GM18861 (cell line): Measurements from ENCODE around the gene SP140L.
"Not testable (repeated sequence)": the region's sequence is repeated elsewhere in the genome, so short reads cannot be mapped to it uniquely, and the experiment has no call there.

Experiments
- ATAC-seq: cut with Tn5 transposase; IDR thresholded peaks from one replicate; pipeline ENCODE4 v1.9.1; 2021; ENCODE audit not compliant: unreplicated experiment

SP140L gene

DNA sequence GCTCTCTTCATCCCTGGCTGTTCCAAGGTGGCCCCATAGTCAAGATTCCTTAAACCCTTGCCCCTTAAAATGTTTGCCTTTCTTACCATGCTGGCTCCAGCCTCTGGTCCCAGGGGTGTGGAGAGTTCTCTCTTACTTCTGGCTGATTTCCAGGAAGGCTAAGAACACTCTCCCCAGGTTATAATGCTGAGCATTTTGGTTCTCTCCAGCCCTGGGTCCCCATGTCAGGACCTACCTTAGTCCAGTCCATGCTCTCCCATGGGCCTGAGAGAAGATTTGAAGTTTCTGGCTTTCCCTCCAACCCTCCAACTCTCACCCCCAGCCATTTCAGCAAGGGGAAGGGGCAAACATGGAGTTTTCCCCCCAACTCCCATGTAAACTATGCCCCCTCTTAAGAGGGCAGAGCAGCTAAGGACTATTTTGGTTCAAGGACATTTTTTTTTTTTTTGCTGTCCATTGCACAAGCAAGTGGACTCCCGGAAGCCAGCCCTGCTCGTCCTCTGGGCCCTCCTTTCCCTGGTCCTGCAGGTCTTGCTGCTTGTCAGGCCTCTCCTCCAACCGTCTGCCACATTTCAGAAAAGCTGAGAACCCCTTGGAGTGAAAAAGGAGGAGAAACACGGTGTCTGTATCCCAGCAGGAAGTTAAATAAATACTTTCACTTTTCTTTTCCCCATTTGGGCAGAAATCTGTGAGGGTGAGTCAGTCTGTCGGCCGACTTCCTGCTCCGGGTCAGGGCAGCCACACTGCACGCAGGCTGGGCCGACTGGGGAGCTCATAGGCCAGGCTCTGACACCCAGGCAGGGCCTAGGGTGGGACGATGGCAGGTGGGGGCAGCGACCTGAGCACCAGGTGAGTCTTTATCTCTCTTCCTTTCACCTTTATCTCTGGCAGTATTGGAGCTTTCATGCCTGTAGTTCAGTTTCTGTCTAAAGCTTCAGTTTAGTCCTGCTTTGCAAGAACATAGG lies at the start of gene SP140L:
TSS of gene SP140L (plus strand) at position 741 of the 965 bp plus-strand sequence. CDS start at position 818, 77 bp downstream.
- peak; percentile 90 for ATAC-seq

DNA sequence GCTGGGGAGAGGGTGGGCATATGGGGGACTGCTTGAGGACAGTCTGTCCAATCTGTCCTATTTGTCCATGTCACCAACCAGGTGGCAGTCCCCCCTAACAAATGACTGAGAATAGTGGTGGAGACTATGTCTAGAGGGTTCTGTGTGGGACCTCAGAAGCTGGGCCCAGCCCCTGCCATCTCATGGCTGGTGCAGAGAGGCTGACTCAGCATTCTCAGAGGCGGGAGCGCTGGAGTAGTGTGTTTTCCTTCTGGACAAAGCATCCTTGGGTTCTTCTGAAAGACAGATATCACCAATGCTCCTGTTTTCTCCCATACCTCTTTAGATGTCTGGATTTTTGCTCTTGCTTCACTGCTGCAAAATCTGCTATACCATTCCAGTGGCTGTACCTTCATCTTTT lies 44.1 kb upstream of the SP140L start:
- ATAC-seq, result no peak

DNA sequence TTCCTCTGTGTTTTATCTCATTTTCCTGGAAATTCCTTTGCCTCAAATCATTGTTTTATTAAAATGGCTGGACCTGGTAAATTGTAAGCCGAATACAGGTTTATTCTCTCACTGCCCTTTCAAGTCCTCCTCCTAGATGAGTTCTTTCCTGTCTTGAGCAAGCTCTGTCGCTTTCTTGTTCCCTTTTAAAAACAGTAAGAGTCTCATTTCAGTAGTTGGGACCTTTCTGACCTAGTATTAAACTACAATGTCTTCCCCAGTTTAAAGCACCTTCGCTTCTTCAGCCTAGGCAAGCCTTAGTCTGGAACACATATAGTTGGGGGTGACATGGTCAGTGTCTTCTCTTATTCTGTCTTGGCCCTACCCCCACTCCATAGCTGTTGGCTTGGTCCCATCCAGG lies 40.9 kb upstream of the SP140L start:
- ATAC-seq, result no peak

DNA sequence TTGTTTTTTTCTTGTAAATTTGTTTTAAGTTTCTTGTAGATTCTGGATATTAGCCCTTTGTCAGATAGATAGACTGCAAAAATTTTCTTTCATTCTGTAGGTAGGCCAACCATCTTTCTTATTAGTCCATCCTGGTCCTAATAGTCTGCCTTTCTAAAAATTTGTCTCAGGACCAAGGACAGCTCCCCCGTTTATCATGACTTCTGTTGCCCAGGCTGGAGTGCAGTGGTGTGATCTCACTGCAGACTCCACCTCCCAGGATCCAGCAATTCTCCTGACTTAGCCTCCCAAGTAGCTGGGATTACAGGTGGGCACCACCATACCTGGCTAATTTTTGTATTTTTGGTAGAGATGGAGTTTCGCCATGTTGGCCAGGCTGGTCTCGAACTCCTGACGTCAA lies 37.7 kb upstream of the SP140L start:
- not testable (repeated sequence) for ATAC-seq

DNA sequence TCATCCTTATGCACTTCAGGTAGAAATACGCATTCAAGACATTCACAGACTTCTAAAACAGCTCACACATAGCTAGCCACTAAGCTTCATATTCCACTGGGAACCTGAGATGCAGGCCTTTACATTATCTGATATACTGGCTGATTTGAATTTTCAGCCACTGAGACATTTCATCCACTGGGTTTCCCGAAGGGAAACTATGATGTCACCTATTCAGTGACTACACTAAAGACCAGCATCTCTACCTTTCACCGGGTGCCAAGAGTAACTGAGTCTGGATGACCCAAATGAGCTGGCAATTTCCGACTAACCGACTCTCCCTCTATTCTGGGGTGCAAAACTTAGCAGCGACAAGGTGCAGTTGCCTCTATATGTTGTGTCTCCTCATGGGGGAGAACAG lies 31.8 kb upstream of the SP140L start:
- no peak for ATAC-seq

DNA sequence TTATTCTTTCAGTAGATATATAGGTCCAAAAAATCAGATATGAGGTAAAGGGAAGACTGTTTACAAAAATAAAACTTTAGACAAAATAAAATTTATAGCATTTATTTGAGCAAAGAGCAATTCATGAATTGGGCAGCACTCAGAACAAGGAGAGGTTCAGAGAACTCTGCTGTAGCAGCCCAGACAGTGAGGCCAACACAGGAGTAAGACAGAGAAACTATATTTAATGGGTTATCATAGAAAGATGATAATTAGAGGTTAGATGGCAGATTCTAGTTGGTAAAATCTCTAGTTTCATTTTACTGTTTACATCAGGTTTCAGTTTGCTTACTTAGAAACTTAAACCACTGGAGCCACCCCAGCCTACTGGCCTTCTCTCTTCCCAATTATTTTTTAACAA lies 30.1 kb upstream of the SP140L start:
- ATAC-seq, result no peak

DNA sequence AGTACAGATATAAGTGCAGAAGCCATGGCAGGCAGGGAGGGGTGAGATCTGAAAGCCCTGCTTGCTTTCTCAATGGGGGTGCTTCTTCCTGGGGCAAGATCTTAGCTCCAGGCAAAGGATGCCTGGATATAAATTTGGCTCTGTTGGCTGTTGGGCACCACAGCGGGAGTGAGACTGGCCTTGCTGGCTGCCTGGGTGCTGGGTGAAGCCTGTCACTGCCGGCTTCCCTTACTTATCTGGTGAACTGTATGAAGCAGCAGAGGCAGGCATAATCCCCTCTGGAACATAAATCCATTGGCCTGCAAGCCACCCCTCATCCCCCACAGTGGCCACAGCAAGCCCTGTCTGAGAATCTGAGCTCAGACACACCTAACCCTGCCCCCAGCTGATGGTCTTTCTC lies 27.4 kb upstream of the SP140L start:
- no peak for ATAC-seq

DNA sequence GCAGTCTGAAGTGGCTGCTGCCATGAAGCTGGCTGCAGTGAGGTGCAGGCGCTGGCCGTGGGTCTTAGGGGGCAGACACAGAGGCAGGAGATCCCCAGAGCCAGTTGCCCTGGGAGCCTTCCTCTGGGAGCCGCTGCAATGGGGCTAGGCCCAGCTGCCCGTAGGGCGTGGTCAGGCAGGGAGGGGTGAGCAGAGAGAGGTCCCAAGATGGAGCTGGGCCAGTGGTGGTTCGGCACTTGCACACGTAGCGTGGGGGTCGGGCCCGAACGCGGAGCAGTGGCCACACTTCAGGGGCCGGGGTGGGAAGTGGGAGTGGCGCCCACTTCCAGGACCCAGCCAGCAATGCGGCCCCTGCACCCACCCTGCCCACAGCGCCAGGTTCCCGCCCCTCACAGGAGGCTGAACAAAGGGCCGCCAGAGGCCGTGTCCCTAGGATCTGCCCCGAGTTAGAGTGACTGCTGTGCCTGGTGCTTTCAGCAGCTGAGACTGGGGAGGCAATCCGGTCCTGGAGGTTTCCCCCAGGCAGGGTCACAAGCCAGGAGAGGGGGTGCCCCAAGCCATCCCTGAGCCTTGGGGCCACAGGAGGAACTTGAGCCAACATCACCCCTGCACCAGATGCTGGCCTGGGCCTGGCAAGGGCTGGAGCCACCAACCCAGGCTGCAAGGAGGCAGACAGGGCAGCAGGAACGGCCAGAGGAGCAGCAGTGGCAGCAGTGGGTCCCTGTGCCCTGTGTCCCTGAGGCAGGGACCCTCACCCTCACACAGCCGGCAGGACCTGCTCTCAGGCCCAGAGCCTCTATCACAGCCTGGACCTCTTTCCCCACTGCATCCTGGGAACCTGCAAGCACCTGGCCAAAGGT lies 21.3 kb upstream of the SP140L start:
- no peak for ATAC-seq

DNA sequence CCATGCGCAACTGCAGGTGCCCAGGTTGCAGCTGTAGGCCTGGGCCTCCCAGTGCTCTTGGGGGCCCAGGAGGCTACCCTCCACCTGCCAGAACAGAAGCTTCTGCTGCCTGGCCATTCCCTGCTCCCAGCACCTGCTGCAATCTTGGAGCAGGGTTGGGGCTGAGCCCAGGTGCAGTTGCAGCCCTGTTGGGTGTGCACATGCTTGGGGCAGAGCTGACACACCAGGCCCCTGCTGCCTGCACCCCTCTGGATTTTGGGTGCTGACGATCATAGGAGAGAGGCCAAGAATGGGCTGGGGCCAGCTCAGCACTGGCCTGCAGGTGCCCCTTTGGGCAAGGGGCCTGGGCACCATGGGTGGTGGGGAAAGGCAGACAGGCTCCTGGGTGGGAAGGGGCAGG lies 20.5 kb upstream of the SP140L start:
- ATAC-seq, result no peak

DNA sequence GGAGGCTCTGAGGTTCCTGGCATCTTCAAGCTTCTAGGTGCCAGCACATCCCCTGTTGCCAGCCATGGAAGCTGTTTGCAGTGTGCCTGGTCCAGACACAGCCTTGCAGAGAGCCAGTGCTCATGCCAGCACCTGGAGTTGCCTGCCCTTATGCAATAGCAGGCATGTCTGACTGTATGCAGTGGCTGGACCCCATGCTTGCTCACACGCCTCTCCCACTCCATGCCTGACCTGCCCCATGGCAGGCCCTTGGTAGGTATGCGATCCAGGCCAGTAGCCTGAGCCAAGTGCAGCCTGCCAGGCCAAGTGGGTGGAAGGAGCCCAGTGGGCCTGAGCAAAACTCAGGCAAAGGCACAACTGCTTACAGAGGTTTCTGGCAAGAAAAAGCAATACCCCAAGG lies 19.5 kb upstream of the SP140L start:
- no peak for ATAC-seq

DNA sequence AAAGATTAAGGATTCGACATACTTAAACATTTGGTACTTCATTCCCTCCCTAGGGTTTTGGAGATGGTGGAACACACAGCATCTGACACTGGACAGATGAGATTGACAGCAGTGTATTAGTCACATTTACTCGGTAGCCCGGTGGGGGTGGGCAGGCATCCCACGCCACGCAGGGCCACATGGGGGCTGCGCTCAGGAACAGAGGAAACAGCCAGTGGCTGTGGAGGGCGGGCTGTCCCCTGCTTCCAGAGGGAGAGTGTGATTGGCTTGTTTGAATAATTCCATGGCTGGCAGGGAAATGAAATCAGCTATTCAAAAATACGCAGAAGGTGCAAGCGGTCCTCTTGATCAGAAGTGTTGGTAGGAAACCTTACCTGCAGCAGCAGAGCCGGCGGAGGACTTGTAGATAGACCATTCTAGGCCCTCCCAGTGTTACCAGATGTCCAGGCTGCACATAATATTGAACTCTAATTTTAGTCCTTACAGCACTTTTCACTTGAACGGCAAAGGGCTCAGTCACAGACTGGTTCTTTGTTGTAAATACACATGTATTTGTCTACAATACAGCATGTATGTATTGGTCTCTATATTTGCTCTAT lies 18.5 kb upstream of the SP140L start:
- ATAC-seq, result no peak

DNA sequence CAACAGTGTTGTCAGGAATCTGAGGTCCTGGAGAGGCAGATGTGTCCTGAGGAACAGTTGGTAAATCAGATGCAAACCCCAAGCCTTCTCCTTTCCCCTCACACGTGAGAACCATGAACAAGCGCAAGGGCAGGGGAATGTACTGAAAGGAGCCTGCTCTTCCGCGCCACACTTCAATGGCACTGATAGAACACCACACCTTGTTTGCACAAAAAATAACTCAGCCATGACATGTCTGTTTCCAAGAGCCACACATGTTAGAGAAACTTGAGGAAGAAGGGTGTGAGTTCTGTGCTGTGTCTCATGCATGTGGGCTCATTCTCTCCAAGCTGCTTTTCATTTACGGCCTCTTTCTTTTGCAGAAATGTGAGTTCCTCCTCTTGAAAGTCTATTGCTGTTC lies 16.2 kb upstream of the SP140L start:
- not testable (repeated sequence) for ATAC-seq

DNA sequence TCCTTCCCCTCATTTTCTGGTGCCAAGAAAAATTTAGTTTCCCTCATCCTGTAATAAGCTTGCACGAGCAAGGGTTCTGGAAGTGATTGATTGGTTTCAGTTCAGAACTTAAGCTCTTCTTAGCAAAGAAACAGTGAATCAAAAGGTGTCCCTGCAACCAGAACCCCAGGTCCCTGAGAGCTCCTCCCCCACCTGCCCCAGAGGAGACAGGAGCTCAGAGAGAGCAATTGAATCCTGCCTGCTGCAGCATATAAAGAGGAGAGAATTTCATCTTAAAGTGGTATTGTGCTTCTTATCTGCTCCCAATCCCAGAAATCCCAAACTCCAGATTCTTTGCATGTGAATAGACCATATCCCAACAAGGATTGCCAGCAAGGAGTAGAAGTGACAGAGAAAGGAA lies 15.4 kb upstream of the SP140L start:
- ATAC-seq, result not testable (repeated sequence)

DNA sequence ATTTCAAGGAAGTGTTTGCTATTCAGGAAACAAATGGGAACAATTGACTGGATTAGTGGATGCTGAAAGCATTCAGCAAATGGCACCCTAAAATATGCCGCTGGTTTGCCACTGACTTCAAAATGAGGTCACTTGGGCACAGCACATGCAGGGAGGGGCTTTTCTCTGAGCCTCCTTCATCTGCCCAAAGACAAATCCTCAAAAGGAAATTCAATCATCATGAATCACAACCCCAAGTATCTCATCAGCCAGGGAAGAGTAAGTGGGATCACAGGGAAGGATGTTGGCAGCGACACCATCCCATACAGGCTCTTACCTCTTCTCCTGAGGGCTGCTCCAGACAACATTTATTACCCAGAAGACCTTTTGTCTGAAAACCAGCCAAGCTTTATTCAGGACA lies 14.4 kb upstream of the SP140L start:
- no peak for ATAC-seq

DNA sequence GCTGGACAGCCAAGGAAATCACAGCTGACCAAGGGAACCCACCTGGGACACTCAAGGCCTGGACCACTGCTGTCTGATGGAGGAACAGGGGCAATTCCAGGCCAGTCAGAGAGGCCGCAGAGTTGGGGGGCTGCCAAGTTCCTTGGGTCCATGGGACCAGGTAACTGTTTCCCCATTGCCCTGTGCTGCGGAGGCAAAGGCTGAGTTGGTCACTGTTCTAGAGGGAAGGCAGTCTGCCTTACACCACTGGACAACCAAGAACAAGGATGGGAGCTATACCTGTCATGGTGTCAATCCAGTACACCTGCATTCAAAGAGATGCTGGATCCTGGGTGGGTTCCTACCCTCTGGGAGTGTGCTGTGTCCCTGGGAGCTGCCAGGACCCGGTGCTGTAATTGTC lies 9.6 kb upstream of the SP140L start:
- ATAC-seq, result no peak

DNA sequence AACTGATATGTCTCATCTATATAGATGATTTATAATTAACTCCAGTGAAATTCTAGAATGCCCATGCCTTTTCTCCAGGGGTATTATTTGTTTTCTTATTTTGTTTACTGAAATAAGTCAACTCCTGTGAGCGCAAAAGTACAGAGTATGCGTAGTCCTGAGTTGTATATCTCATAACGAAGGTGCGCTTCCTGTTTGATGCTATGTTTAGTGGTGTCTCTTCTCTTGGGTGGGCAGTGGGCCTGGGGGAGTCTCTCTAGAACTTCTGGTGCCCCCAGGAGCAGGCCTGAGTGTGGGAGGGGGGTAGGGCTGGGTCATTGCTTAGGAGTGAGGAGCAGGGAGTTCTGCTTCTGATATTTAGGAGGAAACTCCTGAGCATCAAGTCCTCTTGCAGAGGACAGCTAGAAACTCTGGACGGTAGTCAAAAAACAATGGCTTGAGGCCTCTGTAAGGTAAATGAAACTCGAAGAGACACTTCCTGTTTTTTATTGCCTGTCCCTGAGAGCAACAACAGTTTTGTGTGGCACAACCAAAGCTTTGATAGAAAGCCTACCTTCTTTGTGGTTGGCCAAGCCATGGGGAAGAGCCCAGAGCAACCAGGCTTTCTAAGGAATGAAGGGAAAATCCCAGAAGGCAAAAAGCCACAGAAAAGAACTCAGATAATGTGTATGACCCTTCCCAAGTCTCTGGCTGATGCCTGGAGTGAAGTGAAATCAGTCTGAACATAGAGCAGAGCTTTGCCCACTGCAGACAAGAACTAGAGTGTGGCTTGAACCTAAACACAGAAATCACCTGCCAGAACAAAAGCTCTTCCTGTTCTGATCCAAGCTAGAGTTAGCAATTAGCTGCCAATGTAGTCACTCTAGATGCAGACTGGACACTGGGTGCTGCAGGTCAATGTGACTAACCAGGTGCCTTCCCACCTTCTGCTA lies 8.5 kb upstream of the SP140L start:
- ATAC-seq, result peak; percentile 27

DNA sequence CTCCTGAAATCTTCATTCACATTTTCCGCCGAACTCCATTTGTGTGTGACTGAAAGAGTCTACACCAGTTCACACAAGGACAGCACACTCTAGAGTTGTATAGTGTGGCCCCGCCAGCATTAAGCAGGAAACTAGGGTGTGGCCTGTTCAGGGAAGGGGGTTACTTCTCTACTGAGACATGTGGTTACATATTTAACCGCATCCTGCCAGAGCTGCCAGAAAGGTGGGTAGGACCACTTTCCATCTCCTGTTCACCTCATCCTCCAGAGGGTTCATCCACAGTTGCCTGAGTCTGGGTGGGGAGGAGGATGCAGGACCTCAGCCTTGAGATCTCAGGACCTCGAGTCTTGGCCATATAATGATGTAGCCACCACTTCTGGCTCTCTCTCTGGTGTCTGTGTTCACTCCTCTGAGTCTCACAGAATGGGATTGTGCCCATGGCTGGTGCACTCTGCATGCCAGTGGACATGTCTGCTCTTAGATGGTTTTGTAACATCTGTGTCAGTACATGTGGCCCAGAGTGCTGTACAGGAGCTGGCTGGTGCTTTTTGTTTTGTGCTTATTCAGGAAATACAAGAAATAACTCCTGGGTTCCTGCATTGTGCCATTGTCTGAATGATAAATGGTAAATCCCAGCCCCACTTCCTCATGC lies 7.7 kb upstream of the SP140L start:
- peak; percentile 79 for ATAC-seq

DNA sequence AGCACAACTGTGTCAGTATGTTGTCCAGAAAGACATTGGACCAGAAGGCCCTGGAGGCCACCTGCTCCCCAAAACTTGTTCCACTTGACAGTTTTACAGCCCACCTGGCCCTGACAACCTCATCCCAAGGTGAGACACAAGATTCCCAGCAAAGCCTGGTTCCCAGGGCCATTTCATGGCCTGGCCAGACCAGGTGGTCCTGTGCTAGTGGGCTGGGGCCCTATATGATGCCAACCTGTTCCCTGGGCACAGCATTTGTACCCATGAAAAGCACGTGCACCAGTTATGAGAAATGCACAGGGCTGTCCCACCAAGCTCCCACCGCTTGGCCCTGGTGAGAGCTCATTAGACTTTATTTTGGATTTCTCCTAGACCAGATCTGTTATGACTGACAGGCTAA lies 6.0 kb upstream of the SP140L start:
- no peak for ATAC-seq

DNA sequence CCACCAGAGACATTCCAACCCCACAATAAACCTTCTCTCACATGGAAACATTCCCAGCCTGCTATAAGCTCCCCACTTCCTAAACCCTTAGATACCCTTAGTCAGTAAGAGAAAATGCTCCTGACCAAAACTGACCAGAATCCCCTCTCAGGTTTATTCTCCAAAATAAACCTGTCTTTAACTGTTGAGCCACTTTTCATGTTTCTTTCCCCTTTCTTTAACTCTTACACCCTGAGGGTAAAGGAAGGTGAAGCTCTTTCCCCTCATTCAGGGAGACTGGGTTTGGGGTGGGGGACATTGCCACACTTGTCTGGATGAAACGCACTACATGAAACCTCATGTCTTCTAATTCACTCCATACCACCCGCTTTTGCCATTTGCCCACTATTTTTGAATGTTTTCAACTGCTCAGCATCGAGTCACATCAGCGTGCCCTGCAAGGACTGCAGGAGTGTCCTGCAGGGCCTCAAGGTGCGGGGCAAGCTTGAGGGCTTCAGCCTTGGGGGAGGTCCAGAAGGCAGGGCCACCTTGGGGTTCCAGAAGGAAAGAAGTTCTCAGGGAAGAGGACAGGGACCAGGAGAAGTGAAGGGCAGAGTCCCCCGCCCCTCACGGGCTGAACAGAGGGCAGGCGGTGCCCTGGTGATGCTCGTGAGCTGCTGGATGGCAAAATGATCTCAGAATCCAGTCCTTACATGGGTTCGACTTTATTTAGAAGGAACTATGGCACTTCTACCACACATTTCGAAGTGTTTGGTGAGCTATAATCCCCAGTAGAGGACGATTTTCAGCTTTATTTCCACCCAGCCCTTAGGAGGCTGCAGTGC lies 4.2 kb upstream of the SP140L start:
- no peak for ATAC-seq
